HCT116 (cell line): ENCODE measurements around the gene CASQ1. TPM values are rescaled to one million over a fixed set of nuclear protein-coding genes. Genes with fewer than 3 reads are reported as not detected.

Experiments used
- ATAC-seq: fragments of 200-7000 bp; cut with Tn5 transposase; 2 replicates; pipeline ENCODE4 v1.9.1; 2020; ENCODE audit warnings: mild to moderate bottlenecking, moderate library complexity
- BruUV-seq: library from RNA; stranded (reverse); fragments of 400-500 nt; replicated peaks from 2 replicates; lab custom pipeline; 2021; lab: Mats Ljungman, UMichigan
- CTCF ChIA-PET: fragments of 300-600 bp; sonication (Branson Sonifier 250); formaldehyde crosslinking; loops from one replicate; lab custom pipeline; 2021; ENCODE audit warnings: antibody characterized with exemption; lab: Charles Lee
- POLR2A ChIA-PET: fragments of 300-600, 350-600 bp; sonication (Branson Sonifier 250); formaldehyde crosslinking; loops from one replicate; lab custom pipeline; 2021; ENCODE audit warnings: antibody characterized with exemption; lab: Charles Lee
- RAD21 ChIA-PET, 2 experiments: fragments of 300-600 bp; sonication (Branson Sonifier 250); formaldehyde crosslinking; loops; one replicate each; lab custom pipeline; 2023; ENCODE audit warnings: low total read pairs in 2 of 2; ENCODE audit not compliant: uncharacterized antibody in 2 of 2, unreplicated experiment in 2 of 2, low non-redundant PET in 1 of 2; lab: Charles Lee
- DNase-seq: peaks from one replicate; pipeline ENCODE4 v3.0.0-alpha.2; 2010; ENCODE audit warnings: low read depth, low spot score
- H2AFZ ChIP-seq: fragments of 200-600 bp; shearing (Covaris generic), sonication (generic); 2 replicates; pipeline ENCODE4 v1.6.1; 2017; ENCODE audit warnings: low read depth, mixed run types, mixed read lengths, antibody characterized with exemption, low read length; ENCODE audit not compliant: poor library complexity, severe bottlenecking
- H3K27ac ChIP-seq: 2 replicates; pipeline ENCODE4 v1.5.1; 2012; ENCODE audit warnings: low read depth, low read length
- H3K27me3 ChIP-seq: fragments of 200-600 bp; sonication (generic); 2 replicates; pipeline ENCODE4 v1.6.1; 2016; ENCODE audit warnings: mixed run types, low read length, mixed read lengths; ENCODE audit not compliant: insufficient read depth
- H3K36me3 ChIP-seq, 2 experiments: fragments of 200-500 bp in 1 of 2; fragments of 200-600 bp in 1 of 2; sonication (Bioruptor generic) in 1 of 2; sonication (generic) in 1 of 2; 2 replicates each; pipeline versions ENCODE4 v1.5.1 to v1.6.1; 2014 to 2016; ENCODE audit warnings: low read length in 2 of 2, inconsistent platforms in 1 of 2, mixed read lengths in 1 of 2, mixed run types in 1 of 2; ENCODE audit not compliant: insufficient read depth in 2 of 2, control insufficient read depth in 1 of 2
- H3K4me1 ChIP-seq, 2 experiments: fragments of 200-600 bp in 1 of 2; sonication (generic) in 1 of 2; 2 replicates each; pipeline versions ENCODE4 v1.5.1 to v1.6.1; 2012 to 2017; ENCODE audit warnings: low read length in 2 of 2, inconsistent platforms in 1 of 2, mild to moderate bottlenecking in 1 of 2, mixed read lengths in 1 of 2, mixed run types in 1 of 2, moderate library complexity in 1 of 2; ENCODE audit not compliant: insufficient read depth in 2 of 2, control insufficient read depth in 1 of 2
- H3K4me2 ChIP-seq: fragments of 200-600 bp; sonication (generic); 2 replicates; pipeline ENCODE4 v1.6.1; 2017; ENCODE audit warnings: mixed run types, low read length, mixed read lengths
- H3K4me3 ChIP-seq, 2 experiments: fragments of 200-600 bp in 1 of 2; sonication (generic) in 1 of 2; replicated peaks in 1 of 2; 2 replicates each; pipeline ENCODE4 v1.5.1; 2011 to 2016; ENCODE audit warnings: low read length in 2 of 2, control low read depth in 1 of 2, low read depth in 1 of 2, mild to moderate bottlenecking in 1 of 2, mixed read lengths in 1 of 2, mixed run types in 1 of 2
- H3K79me2 ChIP-seq: fragments of 200-600 bp; sonication (generic); 2 replicates; pipeline ENCODE4 v1.6.1; 2017; ENCODE audit warnings: mild to moderate bottlenecking, mixed run types, low read length, moderate library complexity, mixed read lengths; ENCODE audit not compliant: insufficient read depth
- H3K9ac ChIP-seq: fragments of 200-600 bp; sonication (generic); 2 replicates; pipeline ENCODE4 v1.6.1; 2016; ENCODE audit warnings: low read length, mixed read lengths
- H3K9me2 ChIP-seq: fragments of 200-600 bp; sonication (generic), shearing (Covaris generic); 2 replicates; pipeline ENCODE4 v1.6.1; 2017; ENCODE audit warnings: mixed run types, mild to moderate bottlenecking, moderate library complexity; ENCODE audit not compliant: insufficient read depth
- H3K9me3 ChIP-seq, 2 experiments: fragments of 200-500 bp in 1 of 2; fragments of 200-600 bp in 1 of 2; sonication (Bioruptor generic) in 1 of 2; sonication (generic) in 1 of 2; 2 replicates each; pipeline ENCODE4 v1.6.1; 2014 to 2017; ENCODE audit warnings: low read length in 2 of 2, mixed read lengths in 2 of 2, inconsistent platforms in 1 of 2, low read depth in 1 of 2, mild to moderate bottlenecking in 1 of 2, mixed run types in 1 of 2, moderate library complexity in 1 of 2; ENCODE audit not compliant: control insufficient read depth in 1 of 2, insufficient read depth in 1 of 2
- H4K20me1 ChIP-seq: fragments of 200-600 bp; sonication (generic), shearing (Covaris generic); 2 replicates; pipeline ENCODE4 v1.6.1; 2017; ENCODE audit warnings: mixed run types, mild to moderate bottlenecking, moderate library complexity; ENCODE audit not compliant: insufficient read depth
- CBX3 ChIP-seq: IDR thresholded peaks from 2 replicates; pipeline ENCODE4 v1.6.1; 2012; ENCODE audit warnings: low read depth
- EZH2 ChIP-seq: fragments of 200-600 bp; sonication (generic); IDR thresholded peaks from 2 replicates; pipeline ENCODE4 v1.6.1; 2017; ENCODE audit warnings: antibody characterized with exemption, mixed run types
- EZH2phosphoT487 ChIP-seq: fragments of 200-600 bp; IDR thresholded peaks from 2 replicates; pipeline ENCODE4 v1.6.1; 2018; ENCODE audit warnings: antibody characterized with exemption, borderline replicate concordance
- FOSL1 ChIP-seq: IDR thresholded peaks from 2 replicates; pipeline ENCODE4 v1.6.1; 2012; ENCODE audit warnings: low read depth
- JUND ChIP-seq: IDR thresholded peaks from 2 replicates; pipeline ENCODE4 v1.6.1; 2012
- RAD21 ChIP-seq: IDR thresholded peaks from 2 replicates; pipeline ENCODE4 v1.6.1; 2012; ENCODE audit warnings: low read depth, mild to moderate bottlenecking
- REST ChIP-seq: IDR thresholded peaks from 2 replicates; pipeline ENCODE4 v1.6.1; 2012; ENCODE audit warnings: low read depth
- SIN3A ChIP-seq: IDR thresholded peaks from 2 replicates; pipeline ENCODE4 v1.6.1; 2012; ENCODE audit warnings: low read depth
- SP1 ChIP-seq: IDR thresholded peaks from 2 replicates; pipeline ENCODE4 v1.6.1; 2012; ENCODE audit warnings: low read depth
- YY1 ChIP-seq: IDR thresholded peaks from 2 replicates; pipeline ENCODE4 v1.6.1; 2011; ENCODE audit warnings: low read length, low read depth, moderate library complexity, mild to moderate bottlenecking; ENCODE audit not compliant: insufficient replicate concordance; ENCODE audit errors: extremely low read depth
- ZFX ChIP-seq: fragments of 450-650 bp; IDR thresholded peaks from 2 replicates; pipeline ENCODE4 v1.6.1; 2017
- intact Hi-C: fragments of 100-400 bp; cut with micrococcal nuclease; formaldehyde crosslinking; loops from 2 replicates; pipeline ENCODE4 v1.10.0; 2022
- total RNA-seq: library from RNA; stranded (reverse); gene quantifications from one replicate; pipeline ENCODE4 v1.2.1, GENCODE V29; 2021; ENCODE audit not compliant: unreplicated experiment
- TF ChIP-seq, protein P1 (sequence below): IDR thresholded peaks from 2 replicates; pipeline ENCODE4 v1.6.1; 2012
- TF ChIP-seq, protein P2 (sequence below): IDR thresholded peaks from 2 replicates; pipeline ENCODE4 v1.6.1; 2011; ENCODE audit warnings: mild to moderate bottlenecking, low read length, moderate library complexity; ENCODE audit not compliant: insufficient replicate concordance; ENCODE audit errors: extremely low read depth
- TF ChIP-seq, protein P3 (sequence below), 3 experiments: fragments of 200-600 bp in 1 of 3; sonication (generic) in 1 of 3; IDR thresholded peaks in 2 of 3; conservative IDR thresholded peaks in 1 of 3; 2 replicates each; pipeline ENCODE4 v1.5.1; 2012 to 2017; ENCODE audit warnings: low read depth in 2 of 3, low read length in 2 of 3, antibody characterized with exemption in 1 of 3, borderline replicate concordance in 1 of 3, control low read depth in 1 of 3, mild to moderate bottlenecking in 1 of 3, mixed read lengths in 1 of 3, mixed run types in 1 of 3, moderate library complexity in 1 of 3; ENCODE audit not compliant: insufficient read depth in 1 of 3
- TF ChIP-seq, protein P4 (sequence below): IDR thresholded peaks from 2 replicates; pipeline ENCODE4 v1.6.1; 2012

Gene CASQ1
- total RNA-seq, 1 experiment from 2014 or later, result not detected

- no peaks in the 10 kb centered on the region for H3K79me2 ChIP-seq
- CTCF ChIA-PET, result interaction anchor here (1.1 to 1.2 kb wide), 2 partner anchors 19 to 40 kb away, joined by 4 to 6 read pairs; no protein-coding TSS in a partner anchor
- BruUV-seq, result no TSS peak
- no peaks in the 10 kb centered on the region for H3K4me1 ChIP-seq
- H3K4me2 ChIP-seq, result no peak overlapping the region
- no peaks in the 10 kb centered on the region for H3K9me2 ChIP-seq
- no peaks in the 10 kb centered on the region for H4K20me1 ChIP-seq
- ATAC-seq, result no peak
- RAD21 ChIA-PET, result no interaction called here
- DNase-seq, result no peak
- no peaks in the 10 kb centered on the region for H3K27me3 ChIP-seq
- POLR2A ChIA-PET, result no interaction called here
- no peak overlapping the region for H3K4me3 ChIP-seq
- peaks cover 42 to 48% of the 10 kb centered on the region in 2 experiments; a peak in 3 of 4 replicates for H3K36me3 ChIP-seq
- TF ChIP-seq EZH2 (no peak), FOSL1 (no peak), ZFX (no peak), SIN3A (no peak), RAD21 (no peak), JUND (no peak), YY1 (no peak), CBX3 (no peak), EZH2phosphoT487 (no peak), REST (no peak), SP1 (no peak)
- TF ChIP-seq, protein P1, sequence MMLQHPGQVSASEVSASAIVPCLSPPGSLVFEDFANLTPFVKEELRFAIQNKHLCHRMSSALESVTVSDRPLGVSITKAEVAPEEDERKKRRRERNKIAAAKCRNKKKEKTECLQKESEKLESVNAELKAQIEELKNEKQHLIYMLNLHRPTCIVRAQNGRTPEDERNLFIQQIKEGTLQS, result no peak
- TF ChIP-seq, protein P2, sequence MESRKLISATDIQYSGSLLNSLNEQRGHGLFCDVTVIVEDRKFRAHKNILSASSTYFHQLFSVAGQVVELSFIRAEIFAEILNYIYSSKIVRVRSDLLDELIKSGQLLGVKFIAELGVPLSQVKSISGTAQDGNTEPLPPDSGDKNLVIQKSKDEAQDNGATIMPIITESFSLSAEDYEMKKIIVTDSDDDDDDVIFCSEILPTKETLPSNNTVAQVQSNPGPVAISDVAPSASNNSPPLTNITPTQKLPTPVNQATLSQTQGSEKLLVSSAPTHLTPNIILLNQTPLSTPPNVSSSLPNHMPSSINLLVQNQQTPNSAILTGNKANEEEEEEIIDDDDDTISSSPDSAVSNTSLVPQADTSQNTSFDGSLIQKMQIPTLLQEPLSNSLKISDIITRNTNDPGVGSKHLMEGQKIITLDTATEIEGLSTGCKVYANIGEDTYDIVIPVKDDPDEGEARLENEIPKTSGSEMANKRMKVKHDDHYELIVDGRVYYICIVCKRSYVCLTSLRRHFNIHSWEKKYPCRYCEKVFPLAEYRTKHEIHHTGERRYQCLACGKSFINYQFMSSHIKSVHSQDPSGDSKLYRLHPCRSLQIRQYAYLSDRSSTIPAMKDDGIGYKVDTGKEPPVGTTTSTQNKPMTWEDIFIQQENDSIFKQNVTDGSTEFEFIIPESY, result no peak
- TF ChIP-seq, protein P3, sequence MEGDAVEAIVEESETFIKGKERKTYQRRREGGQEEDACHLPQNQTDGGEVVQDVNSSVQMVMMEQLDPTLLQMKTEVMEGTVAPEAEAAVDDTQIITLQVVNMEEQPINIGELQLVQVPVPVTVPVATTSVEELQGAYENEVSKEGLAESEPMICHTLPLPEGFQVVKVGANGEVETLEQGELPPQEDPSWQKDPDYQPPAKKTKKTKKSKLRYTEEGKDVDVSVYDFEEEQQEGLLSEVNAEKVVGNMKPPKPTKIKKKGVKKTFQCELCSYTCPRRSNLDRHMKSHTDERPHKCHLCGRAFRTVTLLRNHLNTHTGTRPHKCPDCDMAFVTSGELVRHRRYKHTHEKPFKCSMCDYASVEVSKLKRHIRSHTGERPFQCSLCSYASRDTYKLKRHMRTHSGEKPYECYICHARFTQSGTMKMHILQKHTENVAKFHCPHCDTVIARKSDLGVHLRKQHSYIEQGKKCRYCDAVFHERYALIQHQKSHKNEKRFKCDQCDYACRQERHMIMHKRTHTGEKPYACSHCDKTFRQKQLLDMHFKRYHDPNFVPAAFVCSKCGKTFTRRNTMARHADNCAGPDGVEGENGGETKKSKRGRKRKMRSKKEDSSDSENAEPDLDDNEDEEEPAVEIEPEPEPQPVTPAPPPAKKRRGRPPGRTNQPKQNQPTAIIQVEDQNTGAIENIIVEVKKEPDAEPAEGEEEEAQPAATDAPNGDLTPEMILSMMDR (IDR thresholded peaks at IDR 0.05 in 2 of 3, conservative IDR thresholded peaks at IDR 0.05 in 1 of 3; ENCODE audit: borderline replicate concordance in 1 of 3, insufficient read depth in 1 of 3, low read depth in 2 of 3, low read length in 2 of 3), result no peak
- TF ChIP-seq, protein P4, sequence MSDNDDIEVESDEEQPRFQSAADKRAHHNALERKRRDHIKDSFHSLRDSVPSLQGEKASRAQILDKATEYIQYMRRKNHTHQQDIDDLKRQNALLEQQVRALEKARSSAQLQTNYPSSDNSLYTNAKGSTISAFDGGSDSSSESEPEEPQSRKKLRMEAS, result no peak
- no peak overlapping the region for H3K27ac ChIP-seq
- no peaks in the 10 kb centered on the region for H3K9me3 ChIP-seq
- H2AFZ ChIP-seq, result no peak overlapping the region
- intact Hi-C loops, result no loop called here
- H3K9ac ChIP-seq, result no peak overlapping the region
Measured at GRCh38 chr1:160232911-160233310, 42.5 kb downstream of the CASQ1 start.
